SU-DHL-6 (cell line): Measurements from ENCODE around the gene GART.
A peak's percentile ranks its signal among the peaks of the same experiment; 100 is the strongest.

Experiments
- H2AFZ ChIP-seq: fragments of 200-600 bp; sonication (generic); 2 replicates; pipeline ENCODE4 v1.6.1; 2014; ENCODE audit warnings: low read depth, mild to moderate bottlenecking, moderate library complexity, mixed read lengths, antibody characterized with exemption, low read length; ENCODE audit not compliant: severe bottlenecking
- H3F3A ChIP-seq: fragments of 200-600 bp; shearing (Covaris generic); 2 replicates; pipeline ENCODE4 v1.6.0; 2016; ENCODE audit warnings: antibody characterized with exemption, mild to moderate bottlenecking; ENCODE audit not compliant: insufficient read depth
- H3K27ac ChIP-seq: fragments of 200-600 bp; sonication (generic); 2 replicates; pipeline ENCODE4 v1.5.1; 2016; ENCODE audit warnings: low read depth, mild to moderate bottlenecking, low read length, moderate library complexity, mixed read lengths
- H3K27me3 ChIP-seq: fragments of 200-600 bp; sonication (generic), shearing (Covaris generic); 2 replicates; pipeline ENCODE4 v1.6.0; 2014; ENCODE audit warnings: mild to moderate bottlenecking, low read length
- H3K36me3 ChIP-seq: fragments of 200-600 bp; sonication (generic); 2 replicates; pipeline ENCODE4 v1.6.1; 2014; ENCODE audit warnings: mild to moderate bottlenecking, low read length, mixed read lengths
- H3K4me2 ChIP-seq: fragments of 300-600, 200-600 bp; shearing (Covaris generic), sonication (generic); 2 replicates; pipeline ENCODE4 v1.6.0; 2014; ENCODE audit warnings: low read length, low read depth, mild to moderate bottlenecking; ENCODE audit not compliant: poor library complexity, severe bottlenecking
- H3K4me3 ChIP-seq: fragments of 200-600 bp; sonication (generic); 2 replicates; pipeline ENCODE4 v1.5.1; 2014; ENCODE audit warnings: antibody characterized with exemption, low read length, mild to moderate bottlenecking, mixed read lengths; ENCODE audit not compliant: insufficient read depth, poor library complexity, severe bottlenecking
- H3K79me2 ChIP-seq: fragments of 200-600 bp; sonication (generic); 2 replicates; pipeline ENCODE4 v1.6.1; 2014; ENCODE audit warnings: mild to moderate bottlenecking, low read length, moderate library complexity; ENCODE audit not compliant: insufficient read depth
- H3K9ac ChIP-seq: fragments of 200-600 bp; sonication (generic); 2 replicates; pipeline ENCODE4 v1.7.0; 2014; ENCODE audit warnings: mild to moderate bottlenecking, low read length
- H3K9me2 ChIP-seq: fragments of 200-600 bp; sonication (generic); replicated peaks from 2 replicates; pipeline ENCODE4 v1.6.1; 2014; ENCODE audit warnings: low read length; ENCODE audit not compliant: insufficient read depth
- H3K9me3 ChIP-seq: fragments of 200-600 bp; sonication (generic); 2 replicates; pipeline ENCODE4 v1.6.1; 2014; ENCODE audit warnings: low read length, mixed read lengths; ENCODE audit not compliant: insufficient read depth
- H4K20me1 ChIP-seq: fragments of 200-600 bp; sonication (generic); 2 replicates; pipeline ENCODE4 v1.6.1; 2014; ENCODE audit warnings: low read depth, mild to moderate bottlenecking, antibody characterized with exemption, low read length, moderate library complexity, mixed read lengths
- EZH2phosphoT487 ChIP-seq: fragments of 200-600 bp; sonication (generic), shearing (Covaris generic); conservative IDR thresholded peaks from 2 replicates; pipeline ENCODE4 v1.6.1; 2018; ENCODE audit warnings: mild to moderate bottlenecking, antibody characterized with exemption, low read length, moderate library complexity, mixed read lengths
- TF ChIP-seq, protein P1 (sequence below): fragments of 200-600 bp; sonication (generic); IDR thresholded peaks from one replicate; pipeline ENCODE4 v1.5.1; 2017; ENCODE audit warnings: antibody characterized with exemption, mild to moderate bottlenecking, low read length, moderate library complexity; ENCODE audit not compliant: insufficient read depth, poor library complexity, severe bottlenecking

GART gene

DNA sequence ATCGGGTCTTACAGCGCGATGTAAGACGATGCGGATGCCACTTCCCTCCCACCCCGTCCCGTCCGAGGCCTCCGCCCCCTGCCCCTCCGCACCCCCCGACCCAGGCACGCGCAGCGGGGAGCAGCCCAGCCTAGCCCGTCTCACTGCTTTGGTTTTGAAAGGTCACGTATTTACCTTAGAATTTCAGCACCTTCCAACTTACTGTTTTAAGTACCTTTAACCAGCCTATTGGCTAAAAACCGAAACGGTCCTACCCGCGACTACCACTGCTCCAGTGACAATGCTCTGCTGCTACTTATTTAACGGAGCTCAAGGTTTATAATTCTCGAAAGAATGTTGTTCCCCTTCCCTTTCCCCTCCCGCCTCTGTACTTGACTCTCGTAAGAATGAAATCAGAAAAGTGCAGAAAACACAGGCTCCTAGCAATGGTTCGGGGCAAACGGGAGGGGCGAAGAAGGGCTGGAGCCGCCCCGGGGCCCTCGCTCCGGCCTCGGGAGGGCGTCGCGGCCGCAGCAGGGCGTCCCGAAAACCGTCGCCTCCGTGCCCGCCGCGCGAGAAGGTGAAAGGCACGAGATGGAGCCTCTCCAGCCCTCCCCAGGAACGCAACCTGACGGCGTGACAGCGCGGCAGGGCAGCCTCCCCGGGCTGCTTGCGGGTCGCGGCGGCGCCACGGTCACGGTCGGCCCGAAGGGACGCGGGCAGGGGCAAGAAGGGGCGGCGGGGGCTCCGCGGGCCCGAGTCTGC lies 62.8 kb downstream of the GART start:
- peak overlapping the region; percentile 72 for H3K27ac ChIP-seq
- peaks cover 35% of the 10 kb centered on the region for H3K79me2 ChIP-seq
- H4K20me1 ChIP-seq: no peaks in the 10 kb centered on the region
- no peaks in the 10 kb centered on the region for H3K27me3 ChIP-seq
- H3K36me3 ChIP-seq: no peaks in the 10 kb centered on the region
- peak overlapping the region; percentile 73 for H3K4me3 ChIP-seq
- no peaks in the 10 kb centered on the region for H3K9me3 ChIP-seq
- no peak for TF ChIP-seq EZH2phosphoT487
- TF ChIP-seq, protein P1, sequence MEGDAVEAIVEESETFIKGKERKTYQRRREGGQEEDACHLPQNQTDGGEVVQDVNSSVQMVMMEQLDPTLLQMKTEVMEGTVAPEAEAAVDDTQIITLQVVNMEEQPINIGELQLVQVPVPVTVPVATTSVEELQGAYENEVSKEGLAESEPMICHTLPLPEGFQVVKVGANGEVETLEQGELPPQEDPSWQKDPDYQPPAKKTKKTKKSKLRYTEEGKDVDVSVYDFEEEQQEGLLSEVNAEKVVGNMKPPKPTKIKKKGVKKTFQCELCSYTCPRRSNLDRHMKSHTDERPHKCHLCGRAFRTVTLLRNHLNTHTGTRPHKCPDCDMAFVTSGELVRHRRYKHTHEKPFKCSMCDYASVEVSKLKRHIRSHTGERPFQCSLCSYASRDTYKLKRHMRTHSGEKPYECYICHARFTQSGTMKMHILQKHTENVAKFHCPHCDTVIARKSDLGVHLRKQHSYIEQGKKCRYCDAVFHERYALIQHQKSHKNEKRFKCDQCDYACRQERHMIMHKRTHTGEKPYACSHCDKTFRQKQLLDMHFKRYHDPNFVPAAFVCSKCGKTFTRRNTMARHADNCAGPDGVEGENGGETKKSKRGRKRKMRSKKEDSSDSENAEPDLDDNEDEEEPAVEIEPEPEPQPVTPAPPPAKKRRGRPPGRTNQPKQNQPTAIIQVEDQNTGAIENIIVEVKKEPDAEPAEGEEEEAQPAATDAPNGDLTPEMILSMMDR: no peak
- H3K9me2 ChIP-seq: no peaks in the 10 kb centered on the region
- peak overlapping the region; percentile 81 for H3K9ac ChIP-seq
- H3F3A ChIP-seq: 0 out of 2 replicates have a peak, but pooled peaks cover 5% of the 10 kb centered on the region
- peak overlapping the region; percentile 95 for H3K4me2 ChIP-seq
- H2AFZ ChIP-seq: peak overlapping the region; percentile 69

DNA sequence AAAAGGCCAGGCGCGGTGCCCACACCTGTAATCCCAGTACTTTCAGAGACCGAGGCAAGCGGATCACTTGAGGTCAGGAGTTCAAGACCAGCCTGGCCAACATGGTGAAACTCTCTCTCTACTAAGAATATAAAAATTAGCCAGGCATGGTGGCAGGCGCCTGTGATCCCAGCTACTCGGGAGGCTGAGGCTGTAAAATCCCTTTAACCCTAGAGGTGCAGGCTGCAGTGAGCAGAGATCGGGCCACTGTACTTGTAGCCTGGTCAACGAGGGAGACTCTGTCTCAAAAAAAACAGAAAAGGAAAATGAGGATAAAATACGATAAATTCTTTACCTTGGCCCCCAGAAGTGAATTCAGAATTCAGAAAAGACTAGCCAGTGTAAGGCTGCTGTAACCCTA lies 63.7 kb downstream of the GART start:
- peak overlapping the region; percentile 72; the same call in 1 of the 2 replicates for H3K27ac ChIP-seq

DNA sequence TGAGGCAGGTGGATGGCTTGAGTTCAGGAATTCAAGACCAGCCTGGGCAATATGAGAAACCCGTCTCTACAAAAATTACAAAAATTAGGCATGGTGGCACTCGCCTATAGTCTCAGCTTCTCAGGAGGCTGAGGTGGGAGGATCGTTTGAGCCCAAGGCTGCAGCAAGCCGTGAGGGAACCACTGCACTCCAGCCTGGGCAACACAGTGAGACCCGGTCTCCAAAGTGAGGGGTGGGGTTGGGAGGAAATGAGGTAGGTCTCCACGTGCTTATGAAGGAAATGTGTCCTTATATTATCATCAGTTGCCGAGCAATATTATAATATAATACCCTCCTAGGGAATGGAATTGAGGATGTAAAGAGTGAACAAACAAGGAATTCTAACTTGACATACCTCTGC lies 64.9 kb downstream of the GART start:
- Histone ChIP-seq H3K27ac (no peak overlapping the region), H3K27me3 (no peaks in the 10 kb centered on the region), H3K9ac (no peak overlapping the region), H3F3A (0 out of 2 replicates have a peak, but pooled peaks cover 5% of the 10 kb centered on the region), H3K9me2 (no peaks in the 10 kb centered on the region), H3K79me2 (peaks cover 54% of the 10 kb centered on the region), H3K4me2 (no peak overlapping the region), H4K20me1 (no peaks in the 10 kb centered on the region), H2AFZ (no peak overlapping the region), H3K4me3 (no peak overlapping the region), H3K9me3 (no peaks in the 10 kb centered on the region), H3K36me3 (0 out of 2 replicates have a peak, but pooled peaks cover 3% of the 10 kb centered on the region)
- TF ChIP-seq, protein P1: no peak
- TF ChIP-seq EZH2phosphoT487: no peak

More for the DNA sequence above, 63.7 kb downstream of the GART start:
- peak overlapping the region; percentile 95 for H3K4me2 ChIP-seq
- H3K9me2 ChIP-seq: no peaks in the 10 kb centered on the region
- 0 out of 2 replicates have a peak, but pooled peaks cover 5% of the 10 kb centered on the region for H3F3A ChIP-seq
- peaks cover 44% of the 10 kb centered on the region for H3K79me2 ChIP-seq
- H3K9ac ChIP-seq: peak overlapping the region; percentile 81
- H3K36me3 ChIP-seq: 0 out of 2 replicates have a peak, but pooled peaks cover 3% of the 10 kb centered on the region
- H4K20me1 ChIP-seq: no peaks in the 10 kb centered on the region
- TF ChIP-seq EZH2phosphoT487: no peak
- TF ChIP-seq, protein P1: no peak
- peak overlapping the region; percentile 69 for H2AFZ ChIP-seq
- no peaks in the 10 kb centered on the region for H3K9me3 ChIP-seq
- no peaks in the 10 kb centered on the region for H3K27me3 ChIP-seq
- peak overlapping the region; percentile 73 for H3K4me3 ChIP-seq
